Colonic mucosa (tissue), 4 donors: Measurements from ENCODE around the gene TRIM10. TPM values are rescaled to one million over a fixed set of nuclear protein-coding genes. Genes with fewer than 3 reads are reported as not detected.
"Not testable (repeated sequence)": the region's sequence is repeated elsewhere in the genome, so short reads cannot be mapped to it uniquely, and the experiment has no call there.

Experiments used
- DNase-seq: peaks from one replicate; pipeline ENCODE4 v3.0.0-alpha.2; 2020
- H3K27ac ChIP-seq: fragments of 200-600 bp; one replicate; pipeline ENCODE4 v1.8.0; 2021
- H3K27me3 ChIP-seq: fragments of 200-600 bp; one replicate; pipeline ENCODE4 v1.8.0; 2021
- H3K36me3 ChIP-seq: fragments of 200-600 bp; one replicate; pipeline ENCODE4 v1.8.0; 2021
- H3K4me1 ChIP-seq: fragments of 200-600 bp; one replicate; pipeline ENCODE4 v1.8.0; 2021; ENCODE audit warnings: mild to moderate bottlenecking
- H3K4me3 ChIP-seq: fragments of 200-600 bp; one replicate; pipeline ENCODE4 v1.8.0; 2021
- H3K9ac ChIP-seq, 2 donors: one replicate each; pipeline ENCODE4 v1.7.0; 2013; ENCODE audit warnings: control low read depth in 2 of 2, low read depth in 2 of 2, low read length in 2 of 2
- H3K9me3 ChIP-seq: fragments of 200-600 bp; one replicate; pipeline ENCODE4 v1.8.0; 2021
- CTCF ChIP-seq: fragments of 200-600 bp; IDR thresholded peaks from one replicate; pipeline ENCODE4 v1.8.0; 2022; ENCODE audit warnings: antibody characterized with exemption, mild to moderate bottlenecking
- intact Hi-C: fragments of 100-400 bp; cut with DNase I; formaldehyde crosslinking; loops from one replicate; pipeline ENCODE4 v1.14.1; 2022
- total RNA-seq, 2 donors: library from RNA; stranded (reverse); fragmentation: NEBNext Ultra II Directional in 1 of 2; extraction: Animal tissue kit (Norgen Biotek cat#: 25700) in 1 of 2; gene quantifications; one replicate each; pipeline ENCODE4 v1.2.1, GENCODE V29; 2021
- donor health status: healthy.
- donor health status: DM: no; HTN: no; CAD: no.
- donor health status: DM: no; HTN: no; CAD: no.

TRIM10 gene
- total RNA-seq, 2 donors from 2014 or later = 3.8 to 3.9 TPM

- Histone ChIP-seq H3K9ac (no peak overlapping the region), H3K4me3 (no peak overlapping the region), H3K36me3 (no peaks in the 10 kb centered on the region), H3K4me1 (peaks cover 4% of the 10 kb centered on the region), H3K27ac (no peak overlapping the region), H3K9me3 (no peaks in the 10 kb centered on the region), H3K27me3 (peaks cover 5% of the 10 kb centered on the region)
- no peak for TF ChIP-seq CTCF
- intact Hi-C loops = loop anchor here (5.0 kb wide), 1 partner anchor 35 kb away; the partner anchor contains the start of gene TRIM40
- no peak for DNase-seq
These were observed 10.9 kb upstream of the TRIM10 start for GRCh38 chr6:30171677-30172471.

- TF ChIP-seq CTCF = peak; percentile 77
- peaks cover 5% of the 10 kb centered on the region for H3K27me3 ChIP-seq
- intact Hi-C loops = loop anchor here (5.0 kb wide), 2 partner anchors 33 to 68 kb away; partner anchors contain the start of gene TRIM40
These were observed 8.9 kb upstream of the TRIM10 start for GRCh38 chr6:30169658-30170614.

GRCh38 chr6:30168741-30169140, 7.7 kb upstream of the TRIM10 start:
- H3K27me3 ChIP-seq = peaks cover 5% of the 10 kb centered on the region
- intact Hi-C loops = loop anchor here (5.0 kb wide), 1 partner anchor 66 kb away; no protein-coding TSS in a partner anchor

More at GRCh38 chr6:30169658-30170614, 8.9 kb upstream of the TRIM10 start:
- Histone ChIP-seq H3K4me3 (no peak overlapping the region), H3K9me3 (no peaks in the 10 kb centered on the region), H3K27ac (no peak overlapping the region), H3K4me1 (peaks cover 4% of the 10 kb centered on the region), H3K36me3 (no peaks in the 10 kb centered on the region), H3K9ac (no peak overlapping the region)
- DNase-seq = peak; percentile 41

GRCh38 chr6:30167101-30167500, 6.1 kb upstream of the TRIM10 start:
- Histone ChIP-seq H3K27ac (no peak overlapping the region), H3K36me3 (no peaks in the 10 kb centered on the region), H3K4me1 (peaks cover 4% of the 10 kb centered on the region), H3K9ac (no peak overlapping the region), H3K9me3 (no peaks in the 10 kb centered on the region), H3K27me3 (peaks cover 5% of the 10 kb centered on the region), H3K4me3 (no peak overlapping the region)
- no peak for TF ChIP-seq CTCF
- intact Hi-C loops = loop anchor here (5.0 kb wide), 1 partner anchor 65 kb away; no protein-coding TSS in a partner anchor
- DNase-seq = no peak

More at GRCh38 chr6:30168741-30169140, 7.7 kb upstream of the TRIM10 start:
- H3K27ac ChIP-seq = no peak overlapping the region
- no peaks in the 10 kb centered on the region for H3K9me3 ChIP-seq
- no peak overlapping the region for H3K4me3 ChIP-seq
- TF ChIP-seq CTCF = no peak
- H3K36me3 ChIP-seq = no peaks in the 10 kb centered on the region
- peaks cover 4% of the 10 kb centered on the region for H3K4me1 ChIP-seq
- no peak overlapping the region for H3K9ac ChIP-seq
- DNase-seq = no peak

GRCh38 chr6:30165238-30165637, 4.2 kb upstream of the TRIM10 start:
- DNase-seq, H3K4me1 ChIP-seq, H3K27ac ChIP-seq, H3K36me3 ChIP-seq, H3K9me3 ChIP-seq, H3K9ac ChIP-seq, H3K27me3 ChIP-seq: not testable (repeated sequence)
- peak overlapping the region; percentile 50 for H3K4me3 ChIP-seq
- intact Hi-C loops = loop anchor here (5.0 kb wide), 1 partner anchor 63 kb away; no protein-coding TSS in a partner anchor
